GM19397 (cell line): ENCODE measurements around the gene MSH4.
"Not testable (repeated sequence)": the region's sequence is repeated elsewhere in the genome, so short reads cannot be mapped to it uniquely, and the experiment has no call there.

ENCODE experiments used
- ATAC-seq: cut with Tn5 transposase; IDR thresholded peaks from one replicate; pipeline ENCODE4 v1.9.1; 2021; ENCODE audit warnings: mild to moderate bottlenecking, moderate library complexity; ENCODE audit not compliant: unreplicated experiment

Gene MSH4

GRCh38 chr1:75795703-75796193 is 934 bp upstream of the MSH4 start:
- no peak for ATAC-seq

GRCh38 chr1:75797273-75797588 is 549 bp downstream of the MSH4 start:
- no peak for ATAC-seq

DNA sequence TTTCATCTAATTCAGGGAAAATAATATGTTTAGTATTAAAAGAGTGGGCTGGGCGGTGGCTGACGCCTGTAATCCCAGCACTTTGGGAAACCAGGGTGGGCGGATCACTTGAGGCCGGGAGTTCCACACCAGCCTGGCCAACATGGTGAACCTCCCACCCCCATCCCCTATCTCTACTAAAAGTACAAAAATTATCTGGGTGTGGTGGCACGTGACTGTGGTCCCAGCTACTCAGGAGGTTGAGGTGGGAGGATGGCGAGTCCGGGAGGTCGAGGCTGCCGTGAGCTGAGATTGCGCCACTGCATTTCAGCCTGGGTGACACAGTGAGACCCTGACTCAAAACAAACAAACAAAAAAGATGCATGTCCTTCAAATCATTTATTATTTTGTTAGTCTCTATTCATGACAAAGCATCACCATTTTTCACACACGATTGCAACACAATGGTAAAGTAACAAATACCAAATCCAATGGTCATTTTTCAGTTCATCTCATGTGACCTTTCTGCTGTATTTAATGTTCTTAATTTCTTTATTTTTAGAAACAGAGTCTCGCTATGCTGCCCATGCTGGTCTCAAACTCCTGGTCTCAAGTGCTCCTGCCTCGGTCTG is 1.0 kb downstream of the MSH4 start:
- ATAC-seq = no peak

DNA sequence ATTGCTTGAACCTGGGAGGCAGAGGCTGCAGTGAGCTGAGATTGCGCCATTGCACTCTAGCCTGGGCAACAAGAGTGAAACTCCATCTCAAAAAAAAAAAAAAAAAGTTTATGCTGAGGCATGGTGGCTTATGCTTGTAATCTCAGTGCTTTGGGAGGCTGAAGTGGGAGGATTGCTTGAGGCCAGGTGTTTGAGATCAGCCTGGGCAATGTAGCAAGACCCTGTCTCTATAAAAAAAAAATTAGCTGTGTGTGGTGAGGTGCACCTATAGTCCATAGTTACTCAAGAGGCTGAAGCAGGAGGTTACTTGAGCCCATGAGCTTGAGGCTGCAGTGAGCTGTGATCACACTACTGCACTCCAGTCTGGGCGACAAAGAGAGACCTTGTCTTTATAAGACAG is 4.8 kb downstream of the MSH4 start:
- ATAC-seq = not testable (repeated sequence)

DNA sequence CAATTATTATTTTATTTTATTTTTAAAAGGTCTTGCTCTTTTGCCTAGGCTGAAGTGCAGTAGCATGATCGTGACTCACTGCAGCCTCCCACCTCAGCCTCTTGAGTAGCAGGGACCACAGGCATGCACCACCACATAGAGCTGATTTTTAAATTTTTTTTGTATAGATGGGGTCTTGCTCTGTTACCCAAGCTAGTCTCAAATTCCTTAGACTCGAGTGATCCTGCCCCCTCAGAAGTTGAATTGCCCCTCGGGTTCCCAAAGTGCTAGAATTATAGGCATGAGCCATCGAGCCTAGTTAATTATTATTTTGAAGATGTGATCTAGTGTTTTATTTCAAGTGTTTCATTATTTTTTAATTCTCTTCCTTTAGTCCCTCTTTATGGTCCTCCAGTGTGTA is 12.2 kb downstream of the MSH4 start:
- ATAC-seq = no peak

- ATAC-seq = not testable (repeated sequence)
Measured at GRCh38 chr1:75810113-75810512, 13.4 kb downstream of the MSH4 start.

DNA sequence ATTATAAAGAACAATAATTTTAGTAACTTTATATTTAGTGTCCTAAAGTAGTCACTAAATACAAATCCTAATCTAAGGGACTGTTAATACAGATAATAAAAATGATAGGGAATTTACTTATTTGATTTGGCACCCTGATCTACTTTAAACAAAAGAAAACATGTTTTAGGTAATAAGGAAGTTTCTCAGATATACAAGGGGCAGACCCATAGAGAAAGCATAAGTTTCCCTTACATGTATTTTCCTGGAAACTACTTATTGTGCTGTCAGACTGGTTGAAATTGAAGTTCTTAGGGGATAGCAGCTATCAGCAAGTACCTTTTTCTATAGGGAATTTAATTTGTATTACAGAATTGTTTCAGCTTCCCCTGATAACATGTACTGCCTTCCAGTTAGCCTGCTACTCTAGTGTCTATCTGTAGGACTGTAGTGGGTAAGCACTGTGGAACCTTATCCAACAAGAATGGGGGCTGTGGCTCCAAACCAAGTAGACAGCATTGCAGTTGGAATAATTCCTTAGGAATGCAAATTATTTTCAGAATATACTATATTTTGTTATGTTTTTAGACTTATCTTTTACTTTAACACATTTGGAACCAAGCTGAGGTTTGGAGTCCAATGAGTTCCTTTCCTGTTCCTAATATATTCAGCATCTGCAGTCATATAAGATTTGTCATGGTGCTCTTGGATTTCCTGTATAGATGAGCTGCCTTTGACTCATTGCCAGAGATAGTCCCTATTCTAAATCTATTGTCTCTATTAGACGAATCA is 14.7 kb downstream of the MSH4 start:
- no peak for ATAC-seq

DNA sequence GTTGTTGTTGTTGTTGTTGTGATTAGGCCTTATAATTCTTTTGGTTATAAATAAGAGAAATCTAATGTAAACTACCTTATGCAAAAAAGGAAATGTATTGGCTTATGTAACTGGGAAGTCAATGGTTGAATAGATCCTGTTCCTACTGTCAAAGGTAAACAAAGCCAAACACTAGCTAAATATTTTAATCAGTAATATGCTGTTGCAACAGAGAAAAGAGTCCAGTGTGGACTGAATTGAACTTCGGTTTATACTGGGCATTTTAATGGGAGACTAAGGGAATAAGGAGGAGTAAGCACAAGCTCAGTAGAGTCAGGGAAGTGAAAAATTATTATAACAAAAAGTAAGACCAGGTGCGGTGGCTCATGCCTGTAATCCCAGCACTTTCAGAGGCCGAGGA is 15.4 kb downstream of the MSH4 start:
- no peak for ATAC-seq

- not testable (repeated sequence) for ATAC-seq
Measured at GRCh38 chr1:75823596-75823995, 26.9 kb downstream of the MSH4 start.

- no peak for ATAC-seq
Measured at GRCh38 chr1:75836528-75837100, 39.9 kb downstream of the MSH4 start.

DNA sequence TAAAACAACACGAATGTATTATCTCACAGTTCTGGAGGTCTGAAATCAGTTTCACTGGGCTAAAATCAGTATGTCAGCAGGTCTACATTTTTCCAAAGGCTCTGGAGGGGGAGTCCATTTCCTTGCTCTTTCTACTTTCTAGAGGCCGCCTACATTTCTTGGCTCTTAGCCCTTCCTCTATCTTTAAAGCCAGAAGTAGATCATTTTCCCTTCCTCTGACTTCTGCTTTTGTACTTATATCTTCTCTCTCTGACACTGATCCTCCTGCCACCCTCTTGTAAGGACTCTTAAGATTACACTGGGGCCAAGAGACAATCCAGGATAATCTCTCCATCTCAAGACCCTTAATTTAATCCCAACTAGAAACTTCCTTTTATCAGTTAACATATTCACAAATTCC is 41.4 kb downstream of the MSH4 start:
- ATAC-seq = no peak

DNA sequence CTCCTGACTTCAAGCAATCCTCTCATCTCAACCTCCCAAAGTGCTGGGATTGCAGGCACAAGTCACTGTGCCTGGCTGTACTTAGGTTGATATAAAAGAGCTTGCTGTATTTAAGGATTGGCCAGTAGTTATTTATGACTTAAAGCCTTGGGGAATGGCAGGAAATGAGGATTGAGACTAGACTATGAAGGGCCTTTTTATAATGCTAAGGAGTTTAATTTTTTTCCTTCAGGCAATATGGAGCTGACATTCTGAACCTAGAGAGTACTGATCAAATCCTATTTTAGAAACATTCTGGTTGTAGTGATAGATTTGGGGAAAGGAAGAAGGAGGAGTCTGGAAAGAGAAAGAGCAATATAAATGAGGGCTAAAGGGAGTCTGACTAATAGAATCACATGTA is 44.7 kb downstream of the MSH4 start:
- no peak for ATAC-seq

- ATAC-seq = no peak
Measured at GRCh38 chr1:75845576-75845975, 48.9 kb downstream of the MSH4 start.

DNA sequence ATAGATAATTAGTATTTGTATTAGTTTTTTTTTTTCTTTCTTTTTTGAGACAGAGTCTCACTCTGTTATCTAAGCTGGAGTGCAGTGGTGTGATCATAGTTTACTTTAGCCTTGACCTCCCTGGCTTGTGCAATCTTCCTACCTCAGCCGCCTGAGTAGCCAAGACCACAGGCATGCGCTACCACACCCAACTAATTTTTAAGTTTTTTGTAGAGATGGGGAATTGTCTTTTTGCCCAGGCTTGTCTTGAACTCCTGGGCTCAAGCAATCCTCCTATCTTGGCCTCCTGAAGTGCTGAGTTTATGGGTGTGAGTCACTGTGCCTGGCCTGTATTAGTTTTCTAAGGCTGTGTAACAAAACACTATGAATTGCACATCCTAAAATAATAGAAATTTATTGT is 58.3 kb downstream of the MSH4 start:
- ATAC-seq = no peak

DNA sequence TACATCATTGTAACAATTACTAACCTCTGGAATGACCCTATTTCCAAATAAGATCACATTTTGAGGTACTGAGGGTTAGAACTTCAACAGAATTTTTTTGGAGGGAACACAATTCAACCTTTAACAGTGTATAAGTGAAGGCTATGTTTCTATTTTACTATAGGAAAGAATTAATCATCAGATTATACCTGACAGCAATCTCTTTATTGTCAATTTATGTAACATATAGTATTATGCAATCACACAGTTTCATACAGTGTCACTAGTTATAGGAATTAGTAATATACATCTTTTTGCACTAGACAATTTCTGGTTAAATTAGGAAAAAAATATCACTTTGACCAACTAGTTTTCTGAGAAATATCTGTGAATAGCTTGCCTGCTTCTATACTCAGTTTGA is 59.1 kb downstream of the MSH4 start:
- ATAC-seq = no peak

- no peak for ATAC-seq
Measured at GRCh38 chr1:75861831-75862230, 65.1 kb downstream of the MSH4 start.

GRCh38 chr1:75870951-75871350 is 74.3 kb downstream of the MSH4 start:
- ATAC-seq = no peak

DNA sequence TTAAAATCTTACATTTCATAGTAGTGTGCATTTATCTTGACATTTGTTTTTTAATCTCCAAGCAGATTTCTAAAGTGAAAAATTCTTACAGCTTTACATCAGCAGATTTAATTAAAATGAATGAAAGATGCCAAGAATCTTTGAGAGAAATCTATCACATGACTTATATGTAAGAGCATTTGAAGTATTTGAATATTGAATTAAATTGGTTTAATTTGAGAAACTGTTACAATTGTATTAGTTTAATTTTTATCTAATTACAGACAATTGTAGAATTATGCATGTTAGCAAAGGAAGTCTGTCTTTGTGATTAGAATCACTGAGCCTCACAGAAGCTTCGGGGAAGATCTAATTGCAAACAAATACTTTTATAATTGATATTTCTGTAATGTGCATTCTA is 83.3 kb downstream of the MSH4 start:
- no peak for ATAC-seq

- no peak for ATAC-seq
Measured at GRCh38 chr1:75884437-75884836, 87.8 kb downstream of the MSH4 start.

- ATAC-seq = no peak
Measured at GRCh38 chr1:75901371-75901770, 104.7 kb downstream of the MSH4 start.

GRCh38 chr1:75908717-75909152 is 112.1 kb downstream of the MSH4 start:
- ATAC-seq = peak; percentile 69

- no peak for ATAC-seq
Measured at GRCh38 chr1:75916834-75917233, 120.2 kb downstream of the MSH4 start.
